HepG2 (cell line): ENCODE results near the gene WNT7A. TPM values are rescaled to one million over a fixed set of nuclear protein-coding genes. Genes with fewer than 3 reads are reported as not detected.

Source experiments
- ATAC-seq: fragments of 200-7000 bp; cut with Tn5 transposase; 3 replicates; pipeline ENCODE4 v1.9.1; 2020; ENCODE audit warnings: mild to moderate bottlenecking, moderate library complexity
- BruUV-seq: library from RNA; stranded (reverse); fragments of 400-500 nt; replicated peaks from 2 replicates; lab custom pipeline; 2021; lab: Mats Ljungman, UMichigan
- CTCF ChIA-PET: fragments of 300-600 bp; formaldehyde crosslinking; extraction: SDS; loops from one replicate; lab custom pipeline; 2021; ENCODE audit warnings: low total read pairs, inconsistent platforms, low intra/inter-chr PET ratio; lab: Yijun Ruan, JAX
- POLR2A ChIA-PET: fragments of 350-600 bp; sonication (Branson Sonifier 250); formaldehyde crosslinking; loops from one replicate; lab custom pipeline; 2020; ENCODE audit warnings: antibody characterized with exemption, inconsistent platforms; lab: Yijun Ruan, JAX
- DNase-seq: peaks from one replicate; pipeline ENCODE4 v3.0.0-alpha.2; 2015; ENCODE audit warnings: low spot score
- FAIRE-seq: peaks from 3 replicates; lab custom pipeline; 2011; peaks lifted over from hg19 to GRCh38; lab: Jason Lieb, UNC
- H2AFZ ChIP-seq: one replicate; pipeline ENCODE4 v1.6.1; 2011; ENCODE audit warnings: low read length, inconsistent platforms
- H3K27ac ChIP-seq: fragments of 300-600 bp; 3 replicates; pipeline ENCODE4 v1.8.0; 2011; ENCODE audit warnings: mixed run types, mild to moderate bottlenecking, mixed read lengths, low read length, inconsistent platforms; ENCODE audit not compliant: insufficient read depth; ENCODE audit errors: extremely low read length
- H3K27me3 ChIP-seq, 2 experiments: fragments of 200-600 bp in 1 of 2; 2 replicates in 1 of 2; 3 replicates in 1 of 2; pipeline versions ENCODE4 v1.6.0 to v1.8.0; 2011; ENCODE audit warnings: low read length in 2 of 2, mild to moderate bottlenecking in 2 of 2, moderate library complexity in 2 of 2, inconsistent platforms in 1 of 2; ENCODE audit not compliant: insufficient read depth in 2 of 2, control insufficient read depth in 1 of 2
- H3K36me3 ChIP-seq, 2 experiments: fragments of 200-600 bp in 1 of 2; replicated peaks in 1 of 2; 2 replicates in 1 of 2; 3 replicates in 1 of 2; pipeline versions ENCODE4 v1.5.1 to v1.8.0; 2011; ENCODE audit warnings: low read length in 2 of 2, inconsistent platforms in 1 of 2; ENCODE audit not compliant: insufficient read depth in 2 of 2, control insufficient read depth in 1 of 2
- H3K4me1 ChIP-seq: 2 replicates; pipeline ENCODE4 v1.5.1; 2012; ENCODE audit warnings: low read length, inconsistent platforms; ENCODE audit not compliant: insufficient read depth
- H3K4me2 ChIP-seq: 2 replicates; pipeline ENCODE4 v1.6.0; 2011; ENCODE audit warnings: low read depth, low read length, inconsistent platforms
- H3K4me3 ChIP-seq, 3 experiments: fragments of 200-600 bp in 1 of 3; sonication (generic), shearing (Covaris generic) in 1 of 3; replicated peaks in 1 of 3; 2 replicates each; pipeline ENCODE4 v1.5.1; 2011 to 2016; ENCODE audit warnings: low read length in 3 of 3, inconsistent platforms in 2 of 3, low read depth in 2 of 3, mild to moderate bottlenecking in 2 of 3, control low read depth in 1 of 3, mixed read lengths in 1 of 3; ENCODE audit not compliant: insufficient read depth in 1 of 3
- H3K79me2 ChIP-seq: one replicate; pipeline ENCODE4 v1.6.1; 2011; ENCODE audit warnings: low read length, inconsistent platforms; ENCODE audit not compliant: insufficient read depth
- H3K9ac ChIP-seq: 2 replicates; pipeline ENCODE4 v1.6.0; 2011; ENCODE audit warnings: mild to moderate bottlenecking, low read depth, low read length, inconsistent platforms; ENCODE audit not compliant: insufficient read depth
- H3K9me3 ChIP-seq: 2 replicates; pipeline ENCODE4 v1.5.1; 2012; ENCODE audit warnings: mild to moderate bottlenecking, low read length
- H4K20me1 ChIP-seq: 2 replicates; pipeline ENCODE4 v1.6.0; 2011; ENCODE audit warnings: inconsistent platforms, mild to moderate bottlenecking, low read length, moderate library complexity; ENCODE audit not compliant: insufficient read depth
- ELK4 ChIP-seq: sonication (generic); formaldehyde crosslinking; IDR thresholded peaks from 2 replicates; pipeline ENCODE4 v1.9.0; 2021; ENCODE audit warnings: missing genetic modification reagents, borderline replicate concordance
- ESRRA ChIP-seq: sonication (generic); formaldehyde crosslinking; IDR thresholded peaks from 2 replicates; pipeline ENCODE4 v1.5.1; 2020; ENCODE audit warnings: mild to moderate bottlenecking, low read depth, missing genetic modification reagents
- HMGA1 ChIP-seq: sonication (generic); formaldehyde crosslinking; conservative IDR thresholded peaks from 2 replicates; pipeline ENCODE4 v1.4.0; 2020; ENCODE audit warnings: missing genetic modification reagents
- KDM5B ChIP-seq: sonication (generic); formaldehyde crosslinking; IDR thresholded peaks from 2 replicates; pipeline ENCODE4 v1.4.0; 2020; ENCODE audit warnings: missing genetic modification reagents, mild to moderate bottlenecking, borderline replicate concordance
- KDM6A ChIP-seq: IDR thresholded peaks from 2 replicates; pipeline ENCODE4 v1.6.1; 2016; ENCODE audit warnings: low read depth
- NBN ChIP-seq: fragments of 450-650 bp; conservative IDR thresholded peaks from 2 replicates; pipeline ENCODE4 v1.6.1; 2017
- NR2C2 ChIP-seq: sonication (generic); formaldehyde crosslinking; IDR thresholded peaks from 2 replicates; pipeline ENCODE4 v1.4.0; 2020; ENCODE audit warnings: missing genetic modification reagents, mild to moderate bottlenecking, moderate library complexity, borderline replicate concordance
- PHF21A ChIP-seq: sonication (generic); formaldehyde crosslinking; IDR thresholded peaks from 2 replicates; pipeline ENCODE4 v1.5.0; 2020; ENCODE audit warnings: mild to moderate bottlenecking, missing genetic modification reagents
- ZMYM2 ChIP-seq: sonication (generic); formaldehyde crosslinking; IDR thresholded peaks from 2 replicates; pipeline ENCODE4 v1.8.0; 2022; ENCODE audit warnings: mild to moderate bottlenecking, missing genetic modification reagents
- ZNF598 ChIP-seq: sonication (generic); formaldehyde crosslinking; IDR thresholded peaks from 2 replicates; pipeline ENCODE4 v1.5.1; 2020; ENCODE audit warnings: mild to moderate bottlenecking, missing genetic modification reagents, borderline replicate concordance
- ZNF614 ChIP-seq: IDR thresholded peaks from 2 replicates; pipeline ENCODE4 v1.6.1; 2018; ENCODE audit warnings: missing biosample characterization, missing genetic modification reagents, inconsistent platforms, borderline replicate concordance
- ZSCAN22 ChIP-seq: sonication (generic); formaldehyde crosslinking; IDR thresholded peaks from 2 replicates; pipeline ENCODE4 v1.4.0; 2020; ENCODE audit warnings: mild to moderate bottlenecking, missing genetic modification reagents
- WGBS: methylation state at CpG from one replicate; pipeline ENCODE4 v1.1.6; 2017; ENCODE audit warnings: low lambda C conversion rate; 5-methylcytosine and 5-hydroxymethylcytosine counted together
- in situ Hi-C: cut with HindIII; loops from 2 replicates; pipeline ENCODE4 v1.10.0; 2017; ENCODE audit warnings: low pct_unique_long_range_greater_than_20kb; ENCODE audit not compliant: extremely low pct_ligation_motif_present
- intact Hi-C: fragments of 100-400 bp; cut with micrococcal nuclease; formaldehyde crosslinking; loops from one replicate; pipeline ENCODE4 v1.10.0; 2022; ENCODE audit not compliant: unreplicated experiment
- polyA plus RNA-seq, 8 experiments: library from polyadenylated mRNA; depleted of rRNA in 3 of 8; stranded (reverse) in 7 of 8; unstranded in 1 of 8; fragments of >200 nt; fragmentation: Illumina TruSeq in 4 of 8; extraction: Trizol in 4 of 8; gene quantifications; 2 replicates each; pipeline versions ENCODE4 v1.2.1 to v1.2.3, GENCODE V29; 2011 to 2016; ENCODE audit warnings: low read depth in 4 of 8, missing spikeins in 1 of 8, mixed read lengths in 1 of 8; ENCODE audit not compliant: insufficient read depth in 1 of 8
- total RNA-seq, 5 experiments: library from RNA; depleted of rRNA; stranded (reverse); fragments of >200 nt; fragmentation: Illumina TruSeq; extraction: Trizol; gene quantifications; 2 replicates each; pipeline ENCODE4 v1.2.3, GENCODE V29; 2016; ENCODE audit warnings: low read depth in 1 of 5
- TF ChIP-seq, protein P1 (sequence below): sonication (generic); formaldehyde crosslinking; IDR thresholded peaks from 2 replicates; pipeline ENCODE4 v1.4.0; 2020; ENCODE audit warnings: missing genetic modification reagents
- TF ChIP-seq, protein P2 (sequence below): sonication (generic); formaldehyde crosslinking; IDR thresholded peaks from 2 replicates; pipeline ENCODE4 v1.4.0; 2020; ENCODE audit warnings: low read depth, mild to moderate bottlenecking, missing genetic modification reagents

The WNT7A gene
- total and polyA plus RNA-seq, 2 of the 13 experiments (the other 11 are each of a cell fraction or from before 2014, with no cell fraction given), result not detected

- TF ChIP-seq, protein P1, sequence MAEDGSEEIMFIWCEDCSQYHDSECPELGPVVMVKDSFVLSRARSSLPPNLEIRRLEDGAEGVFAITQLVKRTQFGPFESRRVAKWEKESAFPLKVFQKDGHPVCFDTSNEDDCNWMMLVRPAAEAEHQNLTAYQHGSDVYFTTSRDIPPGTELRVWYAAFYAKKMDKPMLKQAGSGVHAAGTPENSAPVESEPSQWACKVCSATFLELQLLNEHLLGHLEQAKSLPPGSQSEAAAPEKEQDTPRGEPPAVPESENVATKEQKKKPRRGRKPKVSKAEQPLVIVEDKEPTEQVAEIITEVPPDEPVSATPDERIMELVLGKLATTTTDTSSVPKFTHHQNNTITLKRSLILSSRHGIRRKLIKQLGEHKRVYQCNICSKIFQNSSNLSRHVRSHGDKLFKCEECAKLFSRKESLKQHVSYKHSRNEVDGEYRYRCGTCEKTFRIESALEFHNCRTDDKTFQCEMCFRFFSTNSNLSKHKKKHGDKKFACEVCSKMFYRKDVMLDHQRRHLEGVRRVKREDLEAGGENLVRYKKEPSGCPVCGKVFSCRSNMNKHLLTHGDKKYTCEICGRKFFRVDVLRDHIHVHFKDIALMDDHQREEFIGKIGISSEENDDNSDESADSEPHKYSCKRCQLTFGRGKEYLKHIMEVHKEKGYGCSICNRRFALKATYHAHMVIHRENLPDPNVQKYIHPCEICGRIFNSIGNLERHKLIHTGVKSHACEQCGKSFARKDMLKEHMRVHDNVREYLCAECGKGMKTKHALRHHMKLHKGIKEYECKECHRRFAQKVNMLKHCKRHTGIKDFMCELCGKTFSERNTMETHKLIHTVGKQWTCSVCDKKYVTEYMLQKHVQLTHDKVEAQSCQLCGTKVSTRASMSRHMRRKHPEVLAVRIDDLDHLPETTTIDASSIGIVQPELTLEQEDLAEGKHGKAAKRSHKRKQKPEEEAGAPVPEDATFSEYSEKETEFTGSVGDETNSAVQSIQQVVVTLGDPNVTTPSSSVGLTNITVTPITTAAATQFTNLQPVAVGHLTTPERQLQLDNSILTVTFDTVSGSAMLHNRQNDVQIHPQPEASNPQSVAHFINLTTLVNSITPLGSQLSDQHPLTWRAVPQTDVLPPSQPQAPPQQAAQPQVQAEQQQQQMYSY (CRISPR knock-in tag), result no peak
- TF ChIP-seq ZNF598 (CRISPR knock-in tag), result no peak
- TF ChIP-seq NR2C2 (CRISPR knock-in tag), result no peak
- no peak for TF ChIP-seq ESRRA
Measured at GRCh38 chr3:13824521-13825310, 55.2 kb downstream of the WNT7A start (continued).

DNA sequence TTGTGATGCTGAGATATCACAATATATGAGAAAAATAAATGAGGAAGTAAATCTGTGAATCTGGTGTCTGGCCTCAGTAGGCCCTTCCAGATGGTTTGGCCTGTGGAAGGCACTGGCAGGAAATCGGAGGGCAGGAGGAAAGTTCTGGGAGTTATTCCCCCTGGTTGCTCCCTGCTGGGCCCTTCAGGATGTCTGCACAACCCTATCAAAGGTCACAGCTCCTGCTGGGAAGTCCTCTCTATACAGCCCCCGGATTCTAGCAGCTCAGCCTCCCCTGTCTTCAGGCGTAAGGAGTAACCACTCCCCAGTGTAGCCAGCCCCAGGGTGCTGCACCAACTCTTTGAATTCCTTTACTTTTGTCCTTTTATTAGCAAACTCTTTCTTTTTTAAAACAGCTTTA is 56.2 kb downstream of the WNT7A start:
- no TSS peak for BruUV-seq
- H3K4me3 ChIP-seq, result no peak overlapping the region
- in situ Hi-C loops, result no loop called here
- no peaks in the 10 kb centered on the region for H3K9me3 ChIP-seq
- H3K79me2 ChIP-seq, result no peaks in the 10 kb centered on the region
- peaks cover 3 to 35% of the 10 kb centered on the region in 2 experiments; a peak in 3 of 5 replicates for H3K27me3 ChIP-seq
- DNase-seq (no peak), ATAC-seq (no peak), FAIRE-seq (no peak)
- no peak overlapping the region for H2AFZ ChIP-seq
- intact Hi-C loops, result no loop called here
- WGBS, result 12% methylated on average over 3 of the region's 3 CpGs
- H3K4me1 ChIP-seq, result no peaks in the 10 kb centered on the region
- no peak overlapping the region for H3K4me2 ChIP-seq
- H4K20me1 ChIP-seq, result no peaks in the 10 kb centered on the region
- ChIA-PET POLR2A (no interaction called here), CTCF (no interaction called here)
- no peak overlapping the region for H3K27ac ChIP-seq
- H3K36me3 ChIP-seq, result no peaks in the 10 kb centered on the region
- H3K9ac ChIP-seq, result no peak overlapping the region
- TF ChIP-seq ZNF614 (CRISPR knock-in tag) (no peak), ZMYM2 (CRISPR knock-in tag) (no peak), PHF21A (no peak), KDM6A (no peak), ZSCAN22 (CRISPR knock-in tag) (no peak), KDM5B (CRISPR knock-in tag) (no peak), HMGA1 (CRISPR knock-in tag) (no peak), NBN (no peak), ELK4 (no peak)
- TF ChIP-seq, protein P2, sequence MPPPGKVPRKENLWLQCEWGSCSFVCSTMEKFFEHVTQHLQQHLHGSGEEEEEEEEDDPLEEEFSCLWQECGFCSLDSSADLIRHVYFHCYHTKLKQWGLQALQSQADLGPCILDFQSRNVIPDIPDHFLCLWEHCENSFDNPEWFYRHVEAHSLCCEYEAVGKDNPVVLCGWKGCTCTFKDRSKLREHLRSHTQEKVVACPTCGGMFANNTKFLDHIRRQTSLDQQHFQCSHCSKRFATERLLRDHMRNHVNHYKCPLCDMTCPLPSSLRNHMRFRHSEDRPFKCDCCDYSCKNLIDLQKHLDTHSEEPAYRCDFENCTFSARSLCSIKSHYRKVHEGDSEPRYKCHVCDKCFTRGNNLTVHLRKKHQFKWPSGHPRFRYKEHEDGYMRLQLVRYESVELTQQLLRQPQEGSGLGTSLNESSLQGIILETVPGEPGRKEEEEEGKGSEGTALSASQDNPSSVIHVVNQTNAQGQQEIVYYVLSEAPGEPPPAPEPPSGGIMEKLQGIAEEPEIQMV (CRISPR knock-in tag), result no peak
